ENCODE data around the gene ZNF691. TPM values are rescaled to one million over a fixed set of nuclear protein-coding genes. Genes with fewer than 3 reads are reported as not detected.
"Not testable (repeated sequence)": the region's sequence is repeated elsewhere in the genome, so short reads cannot be mapped to it uniquely, and the experiment has no call there.

The ZNF691 gene
- total and polyA plus RNA-seq, 4 donors, result 6.6 to 14.5 (median 8.3) TPM

DNA sequence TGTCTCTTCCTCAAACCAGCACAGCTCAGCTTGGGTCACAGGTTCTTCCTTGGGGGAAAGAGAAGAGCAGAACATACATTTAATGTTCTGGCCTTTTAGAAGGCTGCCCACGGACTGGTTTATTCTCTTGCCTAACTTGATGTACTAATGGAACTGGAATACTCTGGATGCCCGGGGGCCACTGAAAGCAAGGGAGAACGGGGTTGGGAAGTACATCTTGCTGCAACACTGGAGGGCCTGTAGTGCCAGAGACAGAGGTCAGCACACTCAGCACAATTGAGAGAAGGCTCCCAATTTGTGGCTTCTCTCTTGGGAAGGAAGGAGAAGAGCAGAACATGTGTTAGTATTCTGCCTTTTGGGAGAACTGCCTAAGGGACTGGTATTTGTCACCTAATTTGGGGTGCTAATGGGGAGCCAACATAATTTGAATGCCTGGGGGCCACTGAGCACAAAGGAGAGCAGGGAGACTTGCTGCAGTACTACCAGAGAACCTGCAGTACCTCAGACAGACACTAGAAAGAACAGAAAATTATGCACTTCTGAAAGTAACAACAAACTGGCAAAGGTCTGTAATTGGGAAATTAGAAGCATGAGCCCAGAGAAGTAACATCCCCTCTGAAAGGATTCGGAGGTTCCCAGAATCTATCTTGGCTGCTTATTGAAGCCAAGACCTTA lies 14.1 kb downstream of the ZNF691 start:
- Histone ChIP-seq H3K9ac (ENCODE audit: insufficient read depth in 1 of 2, low read length in 2 of 2) (no peak overlapping the region), H3K4me1 (ENCODE audit: control insufficient read depth in 5 of 5, insufficient read depth in 5 of 5, low read length in 5 of 5) (no peaks in the 10 kb centered on the region), H3K27ac (ENCODE audit: low read depth in 1 of 2, low read length in 1 of 2) (no peak overlapping the region), H3K9me3 (ENCODE audit: control insufficient read depth in 4 of 4, insufficient read depth in 3 of 4, low read length in 3 of 4) (peaks cover 0 to 7% (median 0%) of the 10 kb centered on the region in 4 donors), H3K4me3 (no peak overlapping the region), H3K36me3 (ENCODE audit: control insufficient read depth in 4 of 4, insufficient read depth in 4 of 4, low read length in 4 of 4) (no peaks in the 10 kb centered on the region), H3K27me3 (ENCODE audit: control insufficient read depth in 3 of 3, insufficient read depth in 3 of 3, low read length in 2 of 3) (no peaks in the 10 kb centered on the region)
- ATAC-seq (ENCODE audit: insufficient read depth, low FRiP score), result no peak
- TF ChIP-seq, protein P1, sequence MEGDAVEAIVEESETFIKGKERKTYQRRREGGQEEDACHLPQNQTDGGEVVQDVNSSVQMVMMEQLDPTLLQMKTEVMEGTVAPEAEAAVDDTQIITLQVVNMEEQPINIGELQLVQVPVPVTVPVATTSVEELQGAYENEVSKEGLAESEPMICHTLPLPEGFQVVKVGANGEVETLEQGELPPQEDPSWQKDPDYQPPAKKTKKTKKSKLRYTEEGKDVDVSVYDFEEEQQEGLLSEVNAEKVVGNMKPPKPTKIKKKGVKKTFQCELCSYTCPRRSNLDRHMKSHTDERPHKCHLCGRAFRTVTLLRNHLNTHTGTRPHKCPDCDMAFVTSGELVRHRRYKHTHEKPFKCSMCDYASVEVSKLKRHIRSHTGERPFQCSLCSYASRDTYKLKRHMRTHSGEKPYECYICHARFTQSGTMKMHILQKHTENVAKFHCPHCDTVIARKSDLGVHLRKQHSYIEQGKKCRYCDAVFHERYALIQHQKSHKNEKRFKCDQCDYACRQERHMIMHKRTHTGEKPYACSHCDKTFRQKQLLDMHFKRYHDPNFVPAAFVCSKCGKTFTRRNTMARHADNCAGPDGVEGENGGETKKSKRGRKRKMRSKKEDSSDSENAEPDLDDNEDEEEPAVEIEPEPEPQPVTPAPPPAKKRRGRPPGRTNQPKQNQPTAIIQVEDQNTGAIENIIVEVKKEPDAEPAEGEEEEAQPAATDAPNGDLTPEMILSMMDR (IDR thresholded peaks at IDR 0.05; ENCODE audit: control extremely low read depth, extremely low read depth), result no peak
- no peak for DNase-seq
- 65 to 73% methylated on average over 4 of the region's 4 CpGs for WGBS, 2 donors

DNA sequence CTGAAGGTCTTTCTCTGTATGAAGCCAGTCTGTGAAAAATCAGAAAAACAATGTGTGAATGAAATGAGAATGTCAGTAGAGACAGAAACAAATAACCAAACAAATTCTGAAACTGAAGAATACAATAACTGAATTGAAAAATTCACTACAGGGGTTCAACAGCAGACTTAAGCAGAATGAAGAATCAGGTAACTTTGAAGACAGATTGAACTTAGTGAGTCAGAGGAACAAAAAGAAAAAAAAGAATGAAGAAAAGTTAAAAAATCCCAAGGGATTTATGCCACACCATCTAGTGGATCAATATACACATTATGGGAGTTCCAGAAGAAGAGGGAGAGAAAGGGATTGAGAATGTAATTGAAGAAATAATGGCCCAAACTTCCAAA lies 14.6 kb downstream of the ZNF691 start:
- H3K27ac ChIP-seq (ENCODE audit: low read depth in 1 of 2, low read length in 1 of 2), result no peak overlapping the region
- H3K27me3 ChIP-seq (ENCODE audit: control insufficient read depth in 3 of 3, insufficient read depth in 3 of 3, low read length in 2 of 3), result no peaks in the 10 kb centered on the region
- no peak overlapping the region for H3K4me3 ChIP-seq
- no peak for DNase-seq
- TF ChIP-seq, protein P1 (IDR thresholded peaks at IDR 0.05; ENCODE audit: control extremely low read depth, extremely low read depth), result no peak
- no peak for ATAC-seq (ENCODE audit: insufficient read depth, low FRiP score)
- H3K9me3 ChIP-seq (ENCODE audit: control insufficient read depth in 4 of 4, insufficient read depth in 3 of 4, low read length in 3 of 4), result peaks cover 0 to 7% (median 0%) of the 10 kb centered on the region in 4 donors
- no peak overlapping the region for H3K9ac ChIP-seq (ENCODE audit: insufficient read depth in 1 of 2, low read length in 2 of 2)
- H3K36me3 ChIP-seq (ENCODE audit: control insufficient read depth in 4 of 4, insufficient read depth in 4 of 4, low read length in 4 of 4), result no peaks in the 10 kb centered on the region
- no peaks in the 10 kb centered on the region for H3K4me1 ChIP-seq (ENCODE audit: control insufficient read depth in 5 of 5, insufficient read depth in 5 of 5, low read length in 5 of 5)

DNA sequence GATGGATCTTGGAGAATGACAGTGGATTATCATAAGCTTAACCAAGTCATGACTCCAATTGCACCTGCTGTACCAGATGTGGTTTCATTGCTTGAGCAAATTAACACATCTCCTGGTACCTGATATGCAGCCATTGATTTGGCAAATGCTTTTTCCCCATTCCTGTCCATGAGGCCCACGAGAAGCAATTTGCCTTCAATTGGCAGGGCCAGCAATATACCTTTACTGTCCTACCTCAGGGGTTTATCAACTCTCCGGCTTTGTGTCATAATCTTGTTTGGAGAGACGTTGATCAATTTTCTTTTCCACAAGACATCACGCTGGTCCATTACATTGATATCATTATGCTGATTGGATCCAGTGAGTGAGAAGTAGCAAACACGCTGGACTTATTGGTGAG lies 20.1 kb downstream of the ZNF691 start:
- H3K9ac ChIP-seq (ENCODE audit: insufficient read depth in 1 of 2, low read length in 2 of 2), result no peak overlapping the region
- no peak for ATAC-seq (ENCODE audit: insufficient read depth, low FRiP score)
- no peak for DNase-seq
- TF ChIP-seq, protein P1 (IDR thresholded peaks at IDR 0.05; ENCODE audit: control extremely low read depth, extremely low read depth), result no peak
- H3K4me3 ChIP-seq, result no peak overlapping the region
- 84 to 88% methylated on average over 5 of the region's 5 CpGs for WGBS, 2 donors
- H3K27ac ChIP-seq (ENCODE audit: low read depth in 1 of 2, low read length in 1 of 2), result no peak overlapping the region
- H3K9me3 ChIP-seq (ENCODE audit: control insufficient read depth in 4 of 4, insufficient read depth in 3 of 4, low read length in 3 of 4), result peaks cover 0 to 3% (median 0%) of the 10 kb centered on the region in 4 donors
- H3K36me3 ChIP-seq (ENCODE audit: control insufficient read depth in 4 of 4, insufficient read depth in 4 of 4, low read length in 4 of 4), result no peaks in the 10 kb centered on the region
- no peaks in the 10 kb centered on the region for H3K27me3 ChIP-seq (ENCODE audit: control insufficient read depth in 3 of 3, insufficient read depth in 3 of 3, low read length in 2 of 3)
- no peaks in the 10 kb centered on the region for H3K4me1 ChIP-seq (ENCODE audit: control insufficient read depth in 5 of 5, insufficient read depth in 5 of 5, low read length in 5 of 5)

DNA sequence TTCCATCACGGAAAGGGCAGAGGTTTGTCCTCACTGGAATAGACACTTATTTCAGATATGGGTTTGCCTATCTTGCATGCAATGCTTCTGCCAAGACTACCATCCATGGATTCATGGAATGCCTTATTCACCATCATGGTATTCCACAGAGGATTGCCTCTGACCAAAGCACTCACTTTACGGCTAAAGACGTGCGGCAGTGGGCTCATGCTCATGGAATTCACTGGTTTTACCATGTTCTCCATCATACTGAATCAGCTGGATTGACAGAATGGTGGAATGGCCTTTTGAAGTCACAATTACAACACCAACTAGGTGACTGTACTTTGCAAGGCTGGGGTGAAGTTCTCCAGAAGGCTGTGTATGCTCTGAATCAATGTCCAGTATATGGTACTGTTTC lies 22.1 kb downstream of the ZNF691 start:
- not testable (repeated sequence) for H3K36me3 ChIP-seq (ENCODE audit: control insufficient read depth in 4 of 4, insufficient read depth in 4 of 4, low read length in 4 of 4); H3K27ac ChIP-seq (ENCODE audit: low read depth in 1 of 2, low read length in 1 of 2); H3K9me3 ChIP-seq (ENCODE audit: control insufficient read depth in 4 of 4, insufficient read depth in 3 of 4, low read length in 3 of 4); H3K4me1 ChIP-seq (ENCODE audit: control insufficient read depth in 5 of 5, insufficient read depth in 5 of 5, low read length in 5 of 5); DNase-seq; H3K27me3 ChIP-seq (ENCODE audit: control insufficient read depth in 3 of 3, insufficient read depth in 3 of 3, low read length in 2 of 3); H3K9ac ChIP-seq (ENCODE audit: insufficient read depth in 1 of 2, low read length in 2 of 2); H3K4me3 ChIP-seq; ATAC-seq (ENCODE audit: insufficient read depth, low FRiP score)
- WGBS, 2 donors, result 82 to 95% methylated on average over 4 of the region's 4 CpGs

DNA sequence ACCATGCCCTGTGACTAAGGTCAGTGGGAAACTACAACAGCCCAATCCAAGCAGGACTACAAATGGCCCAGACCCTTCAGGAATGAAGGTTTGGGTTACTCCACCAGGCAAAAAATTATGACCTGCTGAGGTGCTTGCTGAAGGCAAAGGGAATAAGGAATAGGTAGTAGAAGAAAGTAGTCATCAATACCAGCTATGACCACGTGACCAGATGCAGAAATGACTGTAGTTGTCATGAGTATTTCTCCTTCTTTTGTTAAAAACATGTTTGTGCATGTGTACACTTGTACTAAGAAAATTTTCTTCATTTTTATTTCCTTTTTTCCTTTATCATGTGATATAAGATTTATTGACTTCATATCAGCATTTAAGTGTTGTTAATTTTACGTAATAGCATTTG lies 22.8 kb downstream of the ZNF691 start:
- not testable (repeated sequence) for H3K4me3 ChIP-seq; H3K9me3 ChIP-seq (ENCODE audit: control insufficient read depth in 4 of 4, insufficient read depth in 3 of 4, low read length in 3 of 4); H3K9ac ChIP-seq (ENCODE audit: insufficient read depth in 1 of 2, low read length in 2 of 2); DNase-seq; H3K36me3 ChIP-seq (ENCODE audit: control insufficient read depth in 4 of 4, insufficient read depth in 4 of 4, low read length in 4 of 4); H3K4me1 ChIP-seq (ENCODE audit: control insufficient read depth in 5 of 5, insufficient read depth in 5 of 5, low read length in 5 of 5); H3K27me3 ChIP-seq (ENCODE audit: control insufficient read depth in 3 of 3, insufficient read depth in 3 of 3, low read length in 2 of 3); ATAC-seq (ENCODE audit: insufficient read depth, low FRiP score); H3K27ac ChIP-seq (ENCODE audit: low read depth in 1 of 2, low read length in 1 of 2)
- WGBS, 2 donors, result 71 to 85% methylated on average over 2 of the region's 2 CpGs

DNA sequence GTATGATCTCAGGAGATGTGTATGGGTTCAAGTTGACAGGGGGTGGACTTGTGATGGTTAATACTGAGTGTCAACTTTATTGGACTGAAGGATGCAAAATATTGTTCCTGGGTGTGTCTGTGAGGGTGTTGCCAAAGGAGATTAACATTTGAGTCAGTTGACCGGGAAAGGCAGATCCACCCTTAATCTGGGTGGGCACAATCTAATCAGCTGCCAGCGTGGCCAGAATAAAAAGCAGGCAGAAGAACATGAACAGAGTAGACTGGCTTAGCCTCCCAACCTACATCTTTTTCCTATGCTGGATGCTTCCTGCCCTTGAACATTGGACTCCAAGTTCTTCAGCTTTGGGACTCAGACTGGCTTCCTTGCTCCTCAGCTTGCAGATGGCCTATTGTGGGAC lies 23.3 kb downstream of the ZNF691 start:
- not testable (repeated sequence) for H3K9me3 ChIP-seq (ENCODE audit: control insufficient read depth in 4 of 4, insufficient read depth in 3 of 4, low read length in 3 of 4); H3K9ac ChIP-seq (ENCODE audit: insufficient read depth in 1 of 2, low read length in 2 of 2); H3K27me3 ChIP-seq (ENCODE audit: control insufficient read depth in 3 of 3, insufficient read depth in 3 of 3, low read length in 2 of 3); H3K36me3 ChIP-seq (ENCODE audit: control insufficient read depth in 4 of 4, insufficient read depth in 4 of 4, low read length in 4 of 4); H3K27ac ChIP-seq (ENCODE audit: low read depth in 1 of 2, low read length in 1 of 2); ATAC-seq (ENCODE audit: insufficient read depth, low FRiP score); H3K4me1 ChIP-seq (ENCODE audit: control insufficient read depth in 5 of 5, insufficient read depth in 5 of 5, low read length in 5 of 5); H3K4me3 ChIP-seq; DNase-seq
- 80 to 91% methylated on average over 2 of the region's 2 CpGs for WGBS, 2 donors
